HG03175 (cell line): ENCODE results near the gene B3GNT9.

Source experiments
- ATAC-seq: cut with Tn5 transposase; IDR thresholded peaks from one replicate; pipeline ENCODE4 v1.9.1; 2021; ENCODE audit warnings: mild to moderate bottlenecking, moderate library complexity; ENCODE audit not compliant: unreplicated experiment

Gene B3GNT9, protein sequence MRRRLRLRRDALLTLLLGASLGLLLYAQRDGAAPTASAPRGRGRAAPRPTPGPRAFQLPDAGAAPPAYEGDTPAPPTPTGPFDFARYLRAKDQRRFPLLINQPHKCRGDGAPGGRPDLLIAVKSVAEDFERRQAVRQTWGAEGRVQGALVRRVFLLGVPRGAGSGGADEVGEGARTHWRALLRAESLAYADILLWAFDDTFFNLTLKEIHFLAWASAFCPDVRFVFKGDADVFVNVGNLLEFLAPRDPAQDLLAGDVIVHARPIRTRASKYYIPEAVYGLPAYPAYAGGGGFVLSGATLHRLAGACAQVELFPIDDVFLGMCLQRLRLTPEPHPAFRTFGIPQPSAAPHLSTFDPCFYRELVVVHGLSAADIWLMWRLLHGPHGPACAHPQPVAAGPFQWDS

DNA sequence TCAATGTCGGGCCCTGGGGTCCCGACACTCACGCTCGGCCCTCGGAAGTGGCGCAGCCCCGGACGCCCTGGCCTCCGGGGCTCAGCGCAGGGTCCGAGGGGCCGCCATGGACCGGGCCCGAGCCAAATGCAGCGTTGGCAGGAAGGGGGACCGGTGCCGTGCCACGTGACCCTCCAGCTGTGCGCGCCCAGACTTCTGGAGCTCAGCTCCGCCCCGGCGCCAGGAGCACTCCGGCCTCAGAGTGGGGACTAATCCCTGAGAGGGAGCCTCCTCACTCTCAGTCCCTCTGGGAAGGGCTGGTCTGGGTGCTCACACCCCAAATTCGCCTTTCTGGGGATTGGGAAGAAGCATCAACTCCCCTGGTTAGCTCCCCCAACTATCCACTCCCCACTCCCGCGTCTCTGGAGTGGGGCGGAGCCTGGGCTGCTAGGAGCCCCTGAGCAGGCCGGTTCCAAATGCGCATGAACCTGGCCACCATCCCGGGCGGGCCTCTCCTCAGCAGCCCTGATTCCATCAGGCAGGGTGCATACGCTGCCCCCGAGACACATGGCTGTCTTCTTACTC is at the start of gene B3GNT9:
B3GNT9 (minus strand) TSS at position 166 of the 564 bp plus-strand sequence. CDS start 513 bp downstream, outside the sequence.
- peak; percentile 39 for ATAC-seq

DNA sequence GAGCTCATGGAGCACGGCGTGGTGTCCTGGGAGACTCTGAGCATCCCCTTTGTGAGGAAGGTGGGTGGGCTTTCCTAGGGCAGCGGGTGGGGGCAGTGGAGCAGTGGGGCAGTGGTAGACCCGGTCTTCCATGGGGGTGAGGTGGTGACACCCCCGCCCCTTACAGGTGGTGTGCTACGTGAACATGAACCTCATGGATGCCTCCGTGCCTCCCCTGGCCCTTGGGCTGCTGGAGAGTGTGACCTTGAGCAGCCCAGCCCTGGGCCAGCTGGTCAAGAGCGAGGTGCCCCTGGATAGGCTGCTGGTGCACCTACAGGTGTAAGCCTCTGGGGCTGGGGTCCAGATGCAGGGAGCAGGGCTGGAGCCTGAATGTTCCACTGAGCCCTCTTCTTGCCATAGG is 49.7 kb upstream of the B3GNT9 start:
- no peak for ATAC-seq

DNA sequence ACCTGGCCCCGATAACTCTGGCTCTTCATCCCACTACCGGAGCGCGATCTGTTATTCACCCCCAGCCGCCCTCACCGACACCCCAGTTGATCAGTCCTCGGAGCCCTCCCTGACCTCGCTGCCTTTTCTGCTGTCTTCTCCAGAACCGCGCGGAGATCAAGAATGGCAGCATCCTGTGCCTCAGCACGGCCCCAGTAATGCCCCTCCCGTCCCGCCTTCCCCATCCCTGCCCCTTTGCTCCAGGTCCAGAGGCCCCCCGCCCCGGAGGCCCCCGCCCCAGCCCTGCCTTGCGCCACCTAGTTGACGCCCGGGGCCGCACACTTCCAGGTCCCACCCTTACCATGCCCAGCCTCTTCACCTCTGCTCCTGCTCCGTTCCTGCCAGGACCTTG is 49.0 kb upstream of the B3GNT9 start:
- no peak for ATAC-seq

DNA sequence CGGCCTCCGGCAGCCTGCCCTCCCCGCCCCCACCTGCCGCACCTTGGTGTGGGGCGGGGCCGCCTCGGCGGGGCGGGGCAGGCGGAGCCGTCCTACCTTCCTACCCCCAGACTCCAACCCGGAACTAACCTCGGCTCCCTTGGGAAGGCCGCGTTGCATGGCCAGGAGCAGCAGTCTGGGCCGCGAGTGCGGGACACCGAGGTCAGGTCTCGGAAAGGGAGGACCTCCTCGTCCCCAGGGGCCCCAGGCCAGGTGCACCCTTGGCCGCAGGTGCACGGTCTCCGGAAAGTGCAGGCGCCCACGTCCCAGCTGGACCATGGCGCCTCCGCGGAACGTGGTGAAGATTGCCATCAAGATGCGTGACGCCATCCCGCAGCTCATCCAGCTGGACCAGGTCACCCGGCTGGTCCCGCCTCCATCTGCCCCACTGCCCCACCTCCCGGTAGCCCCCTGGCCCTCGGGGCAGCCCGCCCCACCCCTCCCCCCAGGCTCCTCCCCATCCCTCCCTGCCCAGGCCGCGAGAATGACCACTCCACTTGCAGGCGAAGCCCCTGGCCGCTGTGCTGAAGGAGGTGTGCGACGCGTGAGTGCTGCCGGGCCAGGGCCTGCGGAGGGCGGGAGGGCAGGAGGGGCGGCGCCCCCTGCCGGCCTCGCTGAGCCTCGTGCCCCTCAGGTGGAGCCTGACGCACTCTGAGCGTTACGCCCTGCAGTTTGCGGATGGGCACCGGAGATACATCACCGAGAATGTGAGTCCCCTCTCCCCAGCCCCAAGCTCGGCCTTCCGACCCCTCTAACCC is 48.4 kb upstream of the B3GNT9 start, which contains the start of gene ELMO3:
ELMO3 (plus strand) TSS at position 121 of the 797 bp plus-strand sequence; CDS start at position 317, 196 bp downstream.
- no peak for ATAC-seq

DNA sequence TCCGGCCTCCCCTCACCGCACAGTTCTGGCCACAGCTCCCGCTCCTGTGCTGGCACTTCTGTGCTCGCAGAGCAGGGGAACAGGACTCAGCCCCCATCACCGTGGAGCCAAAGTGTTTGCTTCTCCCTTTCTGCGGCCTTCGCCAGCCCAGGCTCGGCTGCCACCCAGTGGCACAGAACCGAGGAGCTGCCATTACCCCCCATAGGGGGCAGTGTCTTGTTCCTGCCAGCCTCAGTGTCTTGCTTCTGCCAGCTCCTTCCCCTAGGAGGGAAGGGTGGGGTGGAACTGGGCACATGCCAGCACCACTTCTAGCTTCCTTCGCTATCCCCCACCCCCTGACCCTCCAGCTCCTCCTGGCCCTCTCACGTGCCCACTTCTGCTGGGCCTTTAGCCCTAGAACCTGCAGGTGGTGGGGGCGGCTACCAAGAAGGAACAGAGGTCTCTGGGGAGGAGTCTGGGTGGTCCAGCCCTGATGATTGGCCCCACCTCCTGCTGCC is 47.5 kb upstream of the B3GNT9 start:
- no peak for ATAC-seq

DNA sequence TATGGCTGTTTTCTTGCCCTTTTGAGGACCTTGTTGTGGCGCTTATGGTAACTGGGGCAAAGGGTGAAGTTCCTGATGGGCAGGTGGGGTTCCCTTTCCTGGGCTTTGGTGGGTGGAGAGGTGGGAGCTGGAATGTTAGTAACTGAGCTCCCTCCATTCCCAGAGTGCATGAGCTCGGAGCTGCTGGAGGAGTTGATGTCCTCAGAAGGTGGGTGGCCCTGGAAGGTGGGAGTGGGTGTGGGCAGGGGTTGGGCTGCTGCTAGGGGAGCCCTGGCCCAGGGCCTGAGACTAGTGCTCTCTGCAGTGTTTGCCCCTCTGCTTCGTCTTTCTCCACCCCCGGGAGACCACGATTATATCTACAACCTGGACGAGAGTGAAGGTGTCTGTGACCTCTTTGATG is 46.9 kb upstream of the B3GNT9 start:
- no peak for ATAC-seq

DNA sequence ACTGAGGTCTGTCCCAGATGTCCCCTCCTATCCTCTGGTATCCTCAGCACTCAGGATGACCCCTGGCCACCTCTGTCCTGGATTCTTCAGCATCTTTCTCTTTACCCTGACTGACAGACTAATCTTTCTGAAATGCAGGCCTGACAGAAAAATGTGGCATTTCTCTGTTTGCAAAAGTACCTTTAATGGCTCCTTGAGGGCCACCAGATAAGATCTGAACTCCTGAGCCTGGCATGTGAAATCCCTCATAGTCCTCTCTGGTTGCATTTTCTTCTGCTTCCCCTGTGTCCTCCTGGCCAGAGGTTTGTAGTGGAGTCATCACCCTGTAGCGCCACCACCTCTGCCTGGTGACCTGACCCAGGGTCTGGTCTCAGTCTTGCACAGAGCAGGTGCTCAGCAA is 46.1 kb upstream of the B3GNT9 start:
- ATAC-seq: no peak

DNA sequence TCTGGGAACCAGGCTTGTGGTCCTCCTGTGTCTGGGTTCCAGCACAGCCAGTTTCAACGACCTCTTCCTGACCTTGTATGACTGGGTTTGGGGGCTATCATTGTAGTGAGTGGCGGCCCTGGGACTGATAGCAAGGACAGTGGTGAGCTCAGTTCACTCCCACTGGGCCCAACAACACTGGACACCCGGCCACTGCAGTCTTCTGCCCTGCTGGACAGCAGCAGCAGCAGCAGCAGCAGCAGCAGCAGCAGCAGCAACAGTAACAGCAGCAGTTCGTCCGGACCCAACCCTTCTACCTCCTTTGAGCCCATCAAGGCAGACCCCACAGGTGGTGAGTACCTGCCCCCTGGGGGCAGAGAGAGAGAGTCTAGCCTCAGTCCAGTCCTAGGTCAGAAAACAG is 44.9 kb upstream of the B3GNT9 start:
- ATAC-seq: no peak

DNA sequence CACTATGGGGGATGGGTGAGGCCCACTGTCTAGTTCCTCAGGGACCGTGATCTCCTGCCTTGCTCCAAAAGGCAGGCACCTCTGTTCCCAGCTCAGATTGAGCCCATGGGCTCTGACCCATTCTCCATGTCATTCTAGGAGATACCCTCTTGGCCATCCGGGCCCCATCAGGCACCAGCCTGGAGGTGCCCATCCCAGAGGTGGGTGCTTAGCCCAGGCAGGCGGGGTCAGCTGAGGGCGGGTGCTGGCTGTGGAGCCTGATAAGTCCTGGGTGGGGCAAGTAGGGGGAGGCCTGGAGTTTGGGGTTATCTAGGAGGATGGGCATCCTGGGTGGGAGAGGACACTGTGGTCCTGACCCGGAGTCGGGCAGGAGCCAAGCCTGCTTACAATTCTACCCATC is 43.5 kb upstream of the B3GNT9 start:
- no peak for ATAC-seq

DNA sequence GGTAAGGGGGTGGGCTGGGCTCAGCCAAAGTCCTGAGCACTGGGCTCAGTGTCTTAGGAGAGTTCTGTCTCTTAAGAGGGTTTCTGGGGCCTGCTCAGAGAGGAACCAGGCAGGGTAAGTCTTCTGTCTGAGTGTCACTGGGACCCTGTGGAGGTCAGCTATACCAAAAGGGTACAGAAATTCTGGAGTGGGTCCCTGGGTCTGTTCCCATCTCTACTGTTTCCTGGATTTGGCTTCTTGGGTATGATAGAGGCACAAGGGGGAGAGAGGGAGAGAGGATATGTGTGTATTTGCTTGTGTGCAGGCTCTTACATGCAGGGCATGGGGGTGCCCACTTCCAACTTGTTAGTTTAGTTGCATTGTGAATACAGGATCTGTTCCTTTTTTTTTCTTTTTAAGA is 42.7 kb upstream of the B3GNT9 start:
- ATAC-seq: no peak

DNA sequence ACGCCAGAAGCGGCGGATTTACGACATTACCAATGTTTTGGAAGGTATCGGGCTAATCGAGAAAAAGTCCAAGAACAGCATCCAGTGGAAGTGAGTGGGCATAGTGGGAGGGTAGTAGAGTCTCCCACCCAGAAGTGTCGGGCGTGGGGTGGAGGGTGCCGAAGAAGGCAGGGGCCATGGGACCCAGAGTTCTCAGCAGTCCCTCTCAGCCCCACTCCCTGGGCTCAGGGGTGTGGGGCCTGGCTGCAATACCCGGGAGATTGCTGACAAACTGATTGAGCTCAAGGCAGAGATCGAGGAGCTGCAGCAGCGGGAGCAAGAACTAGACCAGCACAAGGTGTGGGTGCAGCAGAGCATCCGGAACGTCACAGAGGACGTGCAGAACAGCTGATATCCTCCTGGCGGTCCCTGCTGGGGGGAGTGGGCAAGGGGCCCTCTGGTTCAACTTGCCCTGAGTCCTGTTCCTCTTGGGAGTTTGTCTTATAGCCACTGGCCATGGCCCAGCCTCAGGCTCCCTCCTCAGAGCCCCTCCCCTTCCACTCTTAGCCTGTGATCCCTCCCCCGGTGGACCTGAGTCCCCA is 42.1 kb upstream of the B3GNT9 start:
- ATAC-seq: no peak

DNA sequence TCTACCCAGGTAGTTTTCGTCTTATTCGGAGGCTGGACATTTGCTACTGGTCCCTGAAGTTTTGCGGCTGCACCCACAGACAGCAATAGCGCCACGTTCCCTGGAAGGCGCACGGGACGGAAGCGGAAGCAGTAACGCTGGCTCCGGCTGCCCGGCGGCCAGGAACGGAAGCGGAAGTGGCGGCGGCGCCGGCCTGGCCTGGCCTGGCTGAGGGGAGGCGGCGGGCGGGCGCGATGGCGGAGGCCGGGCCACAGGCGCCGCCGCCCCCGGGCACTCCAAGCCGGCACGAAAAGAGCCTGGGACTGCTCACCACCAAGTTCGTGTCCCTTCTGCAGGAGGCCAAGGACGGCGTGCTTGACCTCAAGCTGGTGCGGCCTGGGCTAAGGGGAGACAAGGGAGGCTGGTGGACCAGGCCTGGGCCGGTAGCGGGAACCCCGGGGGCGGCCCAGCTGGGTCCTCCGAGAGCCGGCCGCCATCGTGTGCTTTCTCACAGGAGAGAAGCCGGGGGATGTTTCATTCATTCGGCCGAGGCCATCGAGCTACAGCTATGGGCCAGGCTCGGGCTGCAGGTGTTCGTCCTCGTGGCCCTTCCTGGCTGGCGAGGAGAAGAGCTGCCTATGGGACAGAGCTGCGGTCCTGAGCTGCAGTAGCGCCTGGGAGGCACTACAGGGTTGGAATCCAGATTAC is 41.3 kb upstream of the B3GNT9 start, which contains the start of gene E2F4:
E2F4 (plus strand) TSS at position 161 of the 687 bp plus-strand sequence; CDS start at position 234, 73 bp downstream.
- peak; percentile 97 for ATAC-seq

DNA sequence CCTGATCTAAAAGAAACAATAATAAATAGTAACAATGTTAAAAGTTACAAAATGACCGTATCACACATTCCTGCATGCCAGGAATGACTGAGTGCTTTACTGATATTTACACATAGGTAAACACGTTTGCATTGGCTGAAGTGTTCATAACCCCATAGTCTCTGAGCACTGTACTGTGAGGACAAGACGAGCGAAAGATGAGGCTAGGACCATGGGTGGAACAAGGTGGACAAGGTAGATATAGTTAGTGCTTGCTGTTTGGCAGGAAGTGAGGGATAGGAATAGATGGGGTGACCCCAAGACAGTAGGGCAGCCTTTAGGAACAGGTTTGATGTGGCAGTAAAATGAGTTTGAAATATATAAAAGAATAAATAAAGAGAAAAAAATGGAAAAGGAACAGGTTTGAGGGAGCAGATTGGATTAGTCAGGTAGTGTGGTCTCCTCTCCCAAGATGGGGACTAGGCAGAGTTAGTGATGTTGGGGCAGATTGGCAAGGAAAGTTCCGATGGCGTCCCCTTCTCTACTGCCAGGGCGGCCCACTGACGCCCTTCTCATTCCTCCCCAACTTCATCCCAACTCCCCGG is 40.7 kb upstream of the B3GNT9 start:
- no peak for ATAC-seq

DNA sequence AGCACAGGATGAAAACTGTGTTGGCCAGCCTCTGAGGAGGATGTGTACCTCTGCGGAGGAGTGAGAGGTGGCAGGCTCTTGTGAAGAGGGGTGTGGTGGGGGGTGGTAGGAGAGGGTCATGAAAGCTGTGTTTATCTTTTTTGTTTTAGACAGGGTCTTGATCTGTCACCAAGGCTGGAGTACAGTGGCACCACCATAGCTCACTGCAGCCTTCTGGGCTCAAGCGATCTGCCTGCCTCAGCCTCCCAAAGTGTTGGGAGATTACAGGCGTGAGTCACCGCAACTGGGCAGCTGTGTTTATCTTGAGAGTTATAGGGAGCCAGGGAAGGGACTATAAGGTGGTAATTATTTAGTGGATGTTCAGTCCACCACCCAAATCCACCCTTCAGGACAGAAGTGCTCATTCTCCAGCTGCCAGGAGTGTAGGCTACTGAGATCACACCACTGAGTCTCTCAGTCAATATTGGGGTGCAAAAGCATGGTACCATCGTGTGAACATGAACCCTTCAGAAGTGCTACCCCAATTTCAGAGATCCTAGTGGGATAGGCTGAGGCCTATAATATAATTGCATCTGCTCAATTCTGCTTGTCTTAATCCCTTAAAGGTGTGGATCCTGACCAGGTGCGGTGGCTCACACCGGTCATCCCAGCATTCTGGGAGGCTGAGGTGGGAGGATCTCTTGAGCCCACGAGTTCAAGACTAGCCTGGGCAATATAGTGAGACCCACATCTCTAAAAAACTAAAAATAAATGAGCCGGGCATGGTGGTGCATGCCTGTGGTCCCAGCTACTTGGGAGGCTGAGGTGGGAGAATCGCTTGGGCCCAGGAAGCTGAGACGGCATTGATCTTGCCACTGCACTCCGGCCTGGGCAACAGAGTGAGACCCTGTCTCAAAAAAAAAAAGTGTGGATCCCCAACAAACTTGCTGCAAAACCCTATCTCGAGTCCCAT is 39.9 kb upstream of the B3GNT9 start:
- ATAC-seq: no peak

DNA sequence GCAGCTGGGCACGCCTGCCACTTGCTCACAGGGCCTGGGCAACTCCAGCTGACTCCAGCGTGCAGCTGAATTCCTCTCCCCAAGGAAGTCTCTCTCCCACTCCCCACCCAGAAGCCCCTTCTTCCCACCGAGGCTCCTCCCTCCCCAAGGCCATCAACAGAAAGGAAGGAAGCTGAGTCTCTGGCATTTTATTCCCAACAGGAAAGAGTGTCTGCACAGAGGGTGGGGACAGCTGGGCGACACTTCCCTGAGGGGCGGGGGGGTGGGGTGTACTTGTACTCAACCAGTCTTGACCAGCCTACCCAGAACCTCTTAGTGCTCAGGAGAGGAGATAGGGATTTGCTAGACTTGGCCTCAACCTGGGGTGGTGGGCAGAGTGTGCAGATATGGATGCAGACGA is 39.2 kb upstream of the B3GNT9 start, which contains the start of gene EXOC3L1:
EXOC3L1 (minus strand) TSS at position 96 of the 400 bp plus-strand sequence. CDS start 460 bp downstream, outside the sequence.
- ATAC-seq: no peak

DNA sequence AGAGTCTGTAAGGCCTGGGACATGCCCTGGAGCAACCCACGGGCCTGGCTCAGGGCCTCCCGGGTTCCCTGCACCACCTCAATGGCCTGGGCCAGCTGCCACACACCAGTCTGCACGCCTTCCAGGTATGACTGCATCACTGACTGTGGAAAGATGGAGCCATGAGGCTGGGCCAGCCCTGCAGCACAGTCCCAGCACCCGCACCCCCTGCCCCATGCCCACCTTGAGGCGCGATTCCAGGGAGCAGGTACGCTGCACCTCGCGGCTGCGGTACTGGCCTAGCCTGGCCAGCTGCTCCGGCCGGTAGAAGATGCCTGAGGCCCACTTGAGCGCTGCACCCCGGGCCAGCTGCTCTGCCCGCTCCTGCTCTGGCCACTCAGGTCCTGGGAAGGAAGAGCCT is 38.0 kb upstream of the B3GNT9 start:
- no peak for ATAC-seq

DNA sequence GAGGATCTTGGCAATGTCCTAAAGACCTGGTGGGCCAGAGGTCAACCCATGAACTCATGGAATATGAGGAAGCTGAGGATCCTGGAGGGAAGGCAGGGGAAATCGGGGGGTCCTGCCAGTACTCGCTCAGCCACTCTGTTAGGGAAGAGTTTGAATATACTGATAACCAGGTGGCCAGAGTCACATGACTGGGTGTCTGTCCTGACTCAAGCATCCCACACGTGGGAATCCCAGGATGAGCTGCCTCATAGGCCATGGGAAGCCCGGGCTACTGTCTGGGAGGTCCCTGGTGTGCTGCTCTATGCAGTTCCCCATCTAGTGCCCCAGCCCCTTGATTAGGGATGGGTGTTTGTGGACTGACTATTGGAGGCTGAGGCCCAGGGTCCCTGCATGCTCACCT is 37.5 kb upstream of the B3GNT9 start:
- no peak for ATAC-seq

DNA sequence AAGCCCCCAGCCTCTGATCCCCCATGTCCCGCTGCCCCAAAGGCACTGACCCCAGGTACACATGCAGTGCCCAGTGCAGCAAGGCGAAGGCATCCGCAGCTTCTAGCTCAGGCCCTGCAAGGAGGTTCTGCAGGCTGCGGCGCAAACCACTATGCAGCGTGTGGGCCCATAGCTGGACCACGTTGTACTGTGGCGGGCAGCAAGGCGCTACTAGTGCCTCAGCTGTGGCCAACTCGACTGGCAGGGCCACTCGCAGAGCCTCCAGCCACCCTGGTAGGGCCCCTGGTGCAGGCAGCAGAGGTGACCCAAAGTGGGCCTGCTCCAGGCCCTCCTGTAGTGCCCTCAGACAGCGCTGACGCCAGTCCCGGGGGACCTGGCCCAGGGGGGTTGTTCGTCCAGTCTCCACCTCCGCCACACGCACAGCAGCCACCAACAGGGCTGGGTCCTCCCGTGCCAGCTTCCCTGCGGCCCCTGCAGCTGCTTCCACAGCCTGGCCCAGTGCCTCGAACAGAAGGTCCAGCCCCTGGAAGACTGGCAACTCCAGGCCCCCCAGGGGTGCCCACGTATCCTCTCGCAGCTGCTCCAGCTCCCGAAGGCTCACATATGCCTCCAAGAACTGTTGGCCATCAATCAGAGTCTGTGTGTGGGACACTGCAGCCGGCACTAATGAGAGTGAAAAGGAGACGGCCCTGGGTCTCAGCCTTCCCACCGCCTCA is 36.5 kb upstream of the B3GNT9 start:
- no peak for ATAC-seq
